HEK293 (cell line): ENCODE results near the gene MRPL11.

Experiments used
- ATF2 ChIP-seq: fragments of 450-650 bp; formaldehyde crosslinking; IDR thresholded peaks from 2 replicates; pipeline ENCODE4 v1.5.1; 2016; ENCODE audit warnings: missing biosample characterization, missing genetic modification characterization, low read depth
- ELK4 ChIP-seq: IDR thresholded peaks from 2 replicates; pipeline ENCODE4 v1.6.1; 2011; ENCODE audit warnings: mild to moderate bottlenecking, low read depth, low read length, borderline replicate concordance
- HOXD13 ChIP-seq: sonication (generic); formaldehyde crosslinking; IDR thresholded peaks from 2 replicates; pipeline ENCODE4 v1.8.0; 2022; ENCODE audit warnings: missing genetic modification reagents, borderline replicate concordance
- KLF7 ChIP-seq: fragments of 450-650 bp; formaldehyde crosslinking; IDR thresholded peaks from 2 replicates; pipeline ENCODE4 v1.5.1; 2016; ENCODE audit warnings: missing biosample characterization, missing genetic modification characterization, borderline replicate concordance
- PRDM1 ChIP-seq: fragments of 450-650 bp; formaldehyde crosslinking; IDR thresholded peaks from 2 replicates; pipeline ENCODE4; 2016; ENCODE audit warnings: missing biosample characterization, missing genetic modification characterization
- SCRT2 ChIP-seq: fragments of 450-650 bp; formaldehyde crosslinking; IDR thresholded peaks from 2 replicates; pipeline ENCODE4 v1.5.1; 2016; ENCODE audit warnings: missing biosample characterization, missing genetic modification characterization
- TSHZ1 ChIP-seq: fragments of 450-650 bp; formaldehyde crosslinking; IDR thresholded peaks from 2 replicates; pipeline ENCODE4 v1.5.1; 2016; ENCODE audit warnings: missing biosample characterization, missing genetic modification characterization, borderline replicate concordance
- WT1 ChIP-seq: fragments of 450-650 bp; formaldehyde crosslinking; IDR thresholded peaks from 2 replicates; pipeline ENCODE4 v1.5.1; 2016; ENCODE audit warnings: missing biosample characterization, missing genetic modification characterization
- ZBTB21 ChIP-seq: fragments of 450-650 bp; formaldehyde crosslinking; IDR thresholded peaks from 2 replicates; pipeline ENCODE4 v1.5.1; 2017; ENCODE audit warnings: missing biosample characterization, missing genetic modification characterization
- ZBTB44 ChIP-seq: fragments of 450-650 bp; IDR thresholded peaks from 2 replicates; pipeline ENCODE4 v1.5.1; 2018; ENCODE audit warnings: missing biosample characterization, mild to moderate bottlenecking, missing genetic modification characterization
- ZNF10 ChIP-seq: fragments of 450-650 bp; formaldehyde crosslinking; IDR thresholded peaks from 2 replicates; pipeline ENCODE4 v1.5.1; 2017; ENCODE audit warnings: missing biosample characterization, missing genetic modification characterization
- ZNF112 ChIP-seq: fragments of 450-650 bp; formaldehyde crosslinking; IDR thresholded peaks from 2 replicates; pipeline ENCODE4 v1.5.0; 2017; ENCODE audit warnings: missing biosample characterization, missing genetic modification characterization
- ZNF121 ChIP-seq: fragments of 450-650 bp; formaldehyde crosslinking; IDR thresholded peaks from 2 replicates; pipeline ENCODE4 v1.5.1; 2016; ENCODE audit warnings: missing biosample characterization, missing genetic modification characterization
- ZNF155 ChIP-seq: fragments of 450-650 bp; formaldehyde crosslinking; IDR thresholded peaks from 2 replicates; pipeline ENCODE4 v1.5.1; 2016; ENCODE audit warnings: missing biosample characterization, missing genetic modification characterization
- ZNF157 ChIP-seq: fragments of 450-650 bp; formaldehyde crosslinking; IDR thresholded peaks from 2 replicates; pipeline ENCODE4 v1.5.1; 2016; ENCODE audit warnings: missing biosample characterization, missing genetic modification characterization
- ZNF211 ChIP-seq: fragments of 450-650 bp; formaldehyde crosslinking; IDR thresholded peaks from 2 replicates; pipeline ENCODE4 v1.5.1; 2016; ENCODE audit warnings: low read depth, missing biosample characterization, missing genetic modification characterization
- ZNF24 ChIP-seq: fragments of 450-650 bp; formaldehyde crosslinking; IDR thresholded peaks from 2 replicates; pipeline ENCODE4 v1.5.1; 2016; ENCODE audit warnings: missing biosample characterization, missing genetic modification characterization
- ZNF266 ChIP-seq: fragments of 450-650 bp; formaldehyde crosslinking; IDR thresholded peaks from 2 replicates; pipeline ENCODE4 v1.5.1; 2016; ENCODE audit warnings: missing biosample characterization, missing genetic modification characterization, low read depth
- ZNF394 ChIP-seq: fragments of 450-650 bp; formaldehyde crosslinking; IDR thresholded peaks from 2 replicates; pipeline ENCODE4 v1.5.1; 2016; ENCODE audit warnings: missing biosample characterization, missing genetic modification characterization, mild to moderate bottlenecking, moderate library complexity, borderline replicate concordance
- ZNF433 ChIP-seq: fragments of 450-650 bp; formaldehyde crosslinking; IDR thresholded peaks from 2 replicates; pipeline ENCODE4 v1.5.1; 2016; ENCODE audit warnings: missing biosample characterization, missing genetic modification characterization, low read depth
- ZNF48 ChIP-seq: fragments of 450-650 bp; formaldehyde crosslinking; IDR thresholded peaks from 2 replicates; pipeline ENCODE4 v1.5.1; 2016; ENCODE audit warnings: missing biosample characterization, missing genetic modification characterization
- ZNF561 ChIP-seq: fragments of 450-650 bp; IDR thresholded peaks from 2 replicates; pipeline ENCODE4 v1.5.1; 2018; ENCODE audit warnings: missing biosample characterization, missing genetic modification characterization, borderline replicate concordance
- ZNF596 ChIP-seq: fragments of 450-650 bp; IDR thresholded peaks from 2 replicates; pipeline ENCODE4 v1.5.0; 2018; ENCODE audit warnings: missing biosample characterization, mild to moderate bottlenecking, missing genetic modification characterization, moderate library complexity
- ZNF600 ChIP-seq: fragments of 450-650 bp; formaldehyde crosslinking; IDR thresholded peaks from 2 replicates; pipeline ENCODE4 v1.5.1; 2016; ENCODE audit warnings: missing biosample characterization, missing genetic modification characterization
- ZNF610 ChIP-seq: fragments of 450-650 bp; formaldehyde crosslinking; IDR thresholded peaks from 2 replicates; pipeline ENCODE4 v1.5.1; 2016; ENCODE audit warnings: missing biosample characterization, missing genetic modification characterization, borderline replicate concordance
- ZNF623 ChIP-seq: fragments of 450-650 bp; formaldehyde crosslinking; IDR thresholded peaks from 2 replicates; pipeline ENCODE4 v1.5.1; 2016; ENCODE audit warnings: missing biosample characterization, missing genetic modification characterization
- ZNF701 ChIP-seq: fragments of 450-650 bp; formaldehyde crosslinking; IDR thresholded peaks from 2 replicates; pipeline ENCODE4 v1.5.1; 2016; ENCODE audit warnings: missing biosample characterization, missing genetic modification characterization
- ZNF776 ChIP-seq: fragments of 450-650 bp; formaldehyde crosslinking; IDR thresholded peaks from 2 replicates; pipeline ENCODE4 v1.5.0; 2017; ENCODE audit warnings: missing biosample characterization, missing genetic modification characterization, borderline replicate concordance
- ZNF830 ChIP-seq: fragments of 450-650 bp; IDR thresholded peaks from 2 replicates; pipeline ENCODE4 v1.5.0; 2018; ENCODE audit warnings: missing biosample characterization, missing genetic modification characterization, low read depth, mild to moderate bottlenecking, moderate library complexity
- ZNF843 ChIP-seq: fragments of 450-650 bp; formaldehyde crosslinking; IDR thresholded peaks from 2 replicates; pipeline ENCODE4 v1.5.1; 2016; ENCODE audit warnings: missing biosample characterization, missing genetic modification characterization
- ZSCAN16 ChIP-seq: fragments of 450-650 bp; formaldehyde crosslinking; IDR thresholded peaks from 2 replicates; pipeline ENCODE4 v1.5.1; 2016; ENCODE audit warnings: missing biosample characterization, missing genetic modification characterization
- ZSCAN18 ChIP-seq: fragments of 450-650 bp; formaldehyde crosslinking; IDR thresholded peaks from 2 replicates; pipeline ENCODE4 v1.5.1; 2016; ENCODE audit warnings: missing biosample characterization, missing genetic modification characterization

The MRPL11 gene

GRCh38 chr11:66421492-66422205 is 17.0 kb downstream of the MRPL11 start (continued):
- no peak for TF ChIP-seq ZNF121
- peak; percentile 74; the same call in 1 of the 2 replicates for TF ChIP-seq ZNF561 (tag by site-specific recombination)
- no peak for TF ChIP-seq ZNF596
- TF ChIP-seq ELK4 = no peak
- TF ChIP-seq ZNF48 (tag by site-specific recombination) = no peak
- peak; percentile 87 for TF ChIP-seq SCRT2 (tag by site-specific recombination)
- TF ChIP-seq ZNF266 (tag by site-specific recombination) = 0 out of 2 replicates have a peak, but pooled peaks have one; percentile 38
- TF ChIP-seq ZNF112 (tag by site-specific recombination) = no peak
- no peak for TF ChIP-seq ATF2 (tag by site-specific recombination)
- TF ChIP-seq ZNF211 (tag by site-specific recombination) = no peak
- TF ChIP-seq PRDM1 = no peak
- TF ChIP-seq ZNF830 (tag by site-specific recombination) = no peak
- no peak for TF ChIP-seq ZSCAN16 (tag by site-specific recombination)
- TF ChIP-seq ZNF433 = no peak
- peak; percentile 30; the same call in 1 of the 2 replicates for TF ChIP-seq ZNF623 (tag by site-specific recombination)
- TF ChIP-seq ZNF701 = no peak
- peak; percentile 74 for TF ChIP-seq ZNF600 (tag by site-specific recombination)
- peak; percentile 84 for TF ChIP-seq ZNF394 (tag by site-specific recombination)
- TF ChIP-seq ZNF776 (tag by site-specific recombination) = no peak
- peak; percentile 74 for TF ChIP-seq ZNF843 (tag by site-specific recombination)
- peak; percentile 50; the same call in 1 of the 2 replicates for TF ChIP-seq WT1 (tag by site-specific recombination)
- TF ChIP-seq ZBTB44 = peak; percentile 79
- 0 out of 2 replicates have a peak, but pooled peaks have one; percentile 74 for TF ChIP-seq ZNF24 (tag by site-specific recombination)
- TF ChIP-seq ZBTB21 (tag by site-specific recombination) = peak; percentile 59; the same call in 1 of the 2 replicates
- no peak for TF ChIP-seq ZSCAN18
- TF ChIP-seq ZNF610 = peak; percentile 50; the same call in 1 of the 2 replicates
- TF ChIP-seq ZNF157 (tag by site-specific recombination) = peak; percentile 46; the same call in 1 of the 2 replicates
- TF ChIP-seq TSHZ1 (tag by site-specific recombination) = peak; percentile 75
- peak; percentile 100 for TF ChIP-seq HOXD13 (CRISPR knock-in tag)
- TF ChIP-seq ZNF155 (tag by site-specific recombination) = no peak
- no peak for TF ChIP-seq KLF7
- TF ChIP-seq ZNF10 (tag by site-specific recombination) = no peak
